Fibroblast of pulmonary artery (primary cell): ENCODE data around the gene AGGF1.

Source experiments
- DNase-seq: peaks from one replicate; pipeline ENCODE4 v3.0.0-alpha.2; 2010; ENCODE audit warnings: low read depth
- H3K4me3 ChIP-seq: replicated peaks from 2 replicates; pipeline ENCODE4 v1.5.1; 2011; ENCODE audit warnings: low read depth, mild to moderate bottlenecking, control low read depth, low read length, moderate library complexity
- CTCF ChIP-seq: IDR thresholded peaks from 2 replicates; pipeline ENCODE4 v1.5.1; 2011; ENCODE audit warnings: mild to moderate bottlenecking, control low read depth, low read length, inconsistent platforms; ENCODE audit errors: missing control alignments

The AGGF1 gene

GRCh38 chr5:77046416-77047073 is 16.3 kb downstream of the AGGF1 start:
- DNase-seq = no peak
- no peak overlapping the region for H3K4me3 ChIP-seq
- TF ChIP-seq CTCF = no peak

GRCh38 chr5:77064040-77064439 is 33.8 kb downstream of the AGGF1 start:
- DNase-seq = no peak
- H3K4me3 ChIP-seq = no peak overlapping the region
- no peak for TF ChIP-seq CTCF

GRCh38 chr5:77065256-77065655 is 35.1 kb downstream of the AGGF1 start:
- H3K4me3 ChIP-seq = no peak overlapping the region
- TF ChIP-seq CTCF = no peak
- DNase-seq = no peak

DNA sequence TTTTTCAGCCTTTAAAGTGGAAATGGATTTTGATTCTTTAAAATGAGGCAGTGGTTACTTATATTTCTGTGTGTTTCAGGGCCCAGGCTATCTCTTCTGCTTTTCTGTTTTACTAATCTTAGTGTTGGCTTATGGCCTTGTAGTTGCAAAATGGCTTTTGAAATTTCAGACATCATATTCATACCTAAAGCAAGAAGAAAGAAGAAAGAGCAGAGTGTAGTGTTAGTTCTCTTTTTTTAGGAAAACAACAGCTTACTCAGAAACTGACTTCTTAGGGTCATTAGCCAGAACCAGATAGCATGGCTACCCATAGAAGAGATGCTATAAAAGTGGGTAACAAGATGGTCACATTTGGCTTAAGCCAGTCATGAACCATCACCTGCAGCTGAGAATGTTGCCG is 36.0 kb downstream of the AGGF1 start:
- no peak for TF ChIP-seq CTCF
- DNase-seq = no peak
- H3K4me3 ChIP-seq = no peak overlapping the region

DNA sequence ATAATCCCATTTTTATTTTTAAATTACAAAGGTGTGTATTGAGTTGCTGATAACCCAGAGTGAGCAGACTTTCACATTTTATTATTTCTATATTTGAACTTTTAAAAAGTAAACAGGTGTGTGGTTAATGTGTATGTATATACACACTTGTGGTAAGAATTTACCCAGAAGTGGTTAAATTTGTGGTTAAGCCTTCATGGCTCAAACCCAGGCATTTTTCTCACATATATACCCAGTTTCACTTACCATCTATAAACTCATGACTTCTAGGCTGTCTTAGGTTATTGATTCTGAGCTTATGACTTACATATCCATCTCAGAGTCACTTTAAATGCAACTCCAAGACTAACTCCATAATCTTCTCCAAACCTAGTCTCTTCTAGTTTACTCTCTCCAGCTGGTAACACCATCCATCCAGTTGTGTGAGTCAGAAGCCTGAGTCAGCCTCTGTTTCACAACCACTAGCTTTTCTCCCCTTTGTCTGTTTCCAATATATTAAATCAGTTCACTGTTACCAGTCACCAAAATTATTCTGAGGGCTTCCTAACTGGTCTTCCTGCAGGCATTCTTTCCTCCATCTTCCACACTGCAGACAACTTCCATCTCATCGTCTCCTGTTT is 36.7 kb downstream of the AGGF1 start:
- peak; percentile 73 for DNase-seq
- TF ChIP-seq CTCF = no peak
- no peak overlapping the region for H3K4me3 ChIP-seq

- TF ChIP-seq CTCF = no peak
- peak; percentile 18 for DNase-seq
Observed at GRCh38 chr5:77073667-77074066, 43.5 kb downstream of the AGGF1 start.

GRCh38 chr5:77074745-77075144 is 44.5 kb downstream of the AGGF1 start:
- H3K4me3 ChIP-seq = no peak overlapping the region
- no peak for TF ChIP-seq CTCF
- DNase-seq = no peak

More at GRCh38 chr5:77073667-77074066, 43.5 kb downstream of the AGGF1 start:
- H3K4me3 ChIP-seq = no peak overlapping the region
